ENCODE data around the gene HUNK.

- TF ChIP-seq, protein P1, sequence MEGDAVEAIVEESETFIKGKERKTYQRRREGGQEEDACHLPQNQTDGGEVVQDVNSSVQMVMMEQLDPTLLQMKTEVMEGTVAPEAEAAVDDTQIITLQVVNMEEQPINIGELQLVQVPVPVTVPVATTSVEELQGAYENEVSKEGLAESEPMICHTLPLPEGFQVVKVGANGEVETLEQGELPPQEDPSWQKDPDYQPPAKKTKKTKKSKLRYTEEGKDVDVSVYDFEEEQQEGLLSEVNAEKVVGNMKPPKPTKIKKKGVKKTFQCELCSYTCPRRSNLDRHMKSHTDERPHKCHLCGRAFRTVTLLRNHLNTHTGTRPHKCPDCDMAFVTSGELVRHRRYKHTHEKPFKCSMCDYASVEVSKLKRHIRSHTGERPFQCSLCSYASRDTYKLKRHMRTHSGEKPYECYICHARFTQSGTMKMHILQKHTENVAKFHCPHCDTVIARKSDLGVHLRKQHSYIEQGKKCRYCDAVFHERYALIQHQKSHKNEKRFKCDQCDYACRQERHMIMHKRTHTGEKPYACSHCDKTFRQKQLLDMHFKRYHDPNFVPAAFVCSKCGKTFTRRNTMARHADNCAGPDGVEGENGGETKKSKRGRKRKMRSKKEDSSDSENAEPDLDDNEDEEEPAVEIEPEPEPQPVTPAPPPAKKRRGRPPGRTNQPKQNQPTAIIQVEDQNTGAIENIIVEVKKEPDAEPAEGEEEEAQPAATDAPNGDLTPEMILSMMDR (conservative IDR thresholded peaks at IDR 0.05): no peak
- TF ChIP-seq ZFX (IDR thresholded peaks at IDR 0.05): no peak
These were observed 94.5 kb downstream of the HUNK start for GRCh38 chr21:31967334-31967733.

Measured in C4-2B (cell line).